ENCODE results near the gene PAMR1. TPM values are rescaled to one million over a fixed set of nuclear protein-coding genes. Genes with fewer than 3 reads are reported as not detected.

Gene PAMR1
- total and polyA plus RNA-seq, 2 of the 8 experiments (the other 6 are each of a cell fraction or from before 2014, with no cell fraction given): 3.0 to 6.9 TPM

GRCh38 chr11:35414311-35414710 is 111.1 kb downstream of the PAMR1 start:
- Histone ChIP-seq H4K20me1 (replicated peaks in 1 of 2; ENCODE audit: control insufficient read depth in 1 of 2, insufficient read depth in 2 of 2, low read length in 2 of 2) (no peaks in the 10 kb centered on the region), H2BK5ac (ENCODE audit: low read depth, low read length) (no peak overlapping the region), H3K9ac (replicated peaks in 1 of 4; ENCODE audit: extremely low read depth in 1 of 4, low read depth in 3 of 4, low read length in 3 of 4) (no peak overlapping the region), H3K56ac (replicated peaks; ENCODE audit: insufficient read length, low read depth, low read length) (no peak overlapping the region), H3K79me1 (ENCODE audit: low read depth, low read length) (no peaks in the 10 kb centered on the region), H2AFZ (ENCODE audit: low read length) (no peak overlapping the region), H3K27me3 (replicated peaks in 1 of 4; ENCODE audit: control insufficient read depth in 3 of 4, extremely low read depth in 1 of 4, insufficient read depth in 3 of 4, low read length in 3 of 4) (peaks cover 16 to 46% (median 35%) of the 10 kb centered on the region in 4 experiments), H3K9me3 (ENCODE audit: insufficient read depth in 2 of 2, low read depth in 1 of 2, low read length in 1 of 2) (no peaks in the 10 kb centered on the region), H3K79me2 (ENCODE audit: control insufficient read depth in 1 of 2, insufficient read depth in 2 of 2, low read length in 2 of 2) (no peaks in the 10 kb centered on the region), H2BK20ac (ENCODE audit: low read length) (no peak overlapping the region), H3K18ac (ENCODE audit: extremely low read depth, low read length) (no peak overlapping the region), H2BK15ac (ENCODE audit: low read length) (no peak overlapping the region), H2BK12ac (ENCODE audit: low read depth, low read length) (no peak overlapping the region), H3K23ac (ENCODE audit: insufficient read length) (no peak overlapping the region), H2BK120ac (replicated peaks; ENCODE audit: low read depth, low read length) (no peak overlapping the region), H3K36me3 (ENCODE audit: control insufficient read depth in 2 of 4, insufficient read depth in 4 of 4, low read length in 3 of 4) (no peaks in the 10 kb centered on the region), H4K91ac (replicated peaks; ENCODE audit: insufficient read length, low read length) (no peak overlapping the region), H4K5ac (ENCODE audit: insufficient read length, low read depth, low read length) (no peak overlapping the region), H3K14ac (ENCODE audit: insufficient read length) (no peak overlapping the region), H3K4me1 (replicated peaks in 1 of 4; ENCODE audit: control insufficient read depth in 3 of 4, insufficient read depth in 4 of 4, low read length in 3 of 4) (peaks cover 0 to 3% (median 0%) of the 10 kb centered on the region in 4 experiments; a peak in 3 of 7 replicates), H3K4me2 (ENCODE audit: insufficient read depth in 1 of 2, low read depth in 2 of 2, low read length in 2 of 2) (no peak overlapping the region), H3K4me3 (ENCODE audit: extremely low read depth in 1 of 4, insufficient read depth in 2 of 4, low read depth in 3 of 4, low read length in 4 of 4) (no peak overlapping the region), H3K27ac (ENCODE audit: low read depth, low read length) (no peak overlapping the region), H2AK5ac (ENCODE audit: low read depth, low read length) (no peak overlapping the region), H3K4ac (replicated peaks; ENCODE audit: insufficient read length, low read depth, low read length) (no peak overlapping the region), H4K8ac (ENCODE audit: extremely low read depth, insufficient read depth, low read length) (no peak overlapping the region), H3K23me2 (ENCODE audit: low read depth, low read length) (peaks cover 10% of the 10 kb centered on the region; the same call in 1 of the 2 replicates)
- CTCF ChIA-PET (ENCODE audit: partially characterized antibody): interaction anchor here (0.8 to 3.6 kb wide), 5 partner anchors 10 to 74 kb away, joined by 3 to 24 read pairs (median 3); no protein-coding TSS in a partner anchor
- TF ChIP-seq CHD1 (IDR thresholded peaks at IDR 0.05; ENCODE audit: low read depth, low read length) (no peak), POU5F1 (IDR thresholded peaks at IDR 0.05; ENCODE audit: low read depth, low read length) (no peak), CEBPB (IDR thresholded peaks at IDR 0.05; ENCODE audit: low read depth, low read length) (no peak), SAP30 (IDR thresholded peaks at IDR 0.05; ENCODE audit: insufficient read depth, insufficient replicate concordance, low read length) (no peak), RXRA (IDR thresholded peaks at IDR 0.05; ENCODE audit: insufficient read depth, low read depth, low read length) (no peak), SRF (IDR thresholded peaks at IDR 0.05; ENCODE audit: low read depth, low read length) (no peak), CHD2 (IDR thresholded peaks at IDR 0.05; ENCODE audit: low read length) (no peak), ASH2L (IDR thresholded peaks at IDR 0.05; ENCODE audit: low read length) (no peak), EZH2 (IDR thresholded peaks at IDR 0.05; ENCODE audit: low read depth, low read length, severe bottlenecking) (no peak), TCF12 (IDR thresholded peaks at IDR 0.05; ENCODE audit: low read depth, low read length) (no peak), KDM1A (IDR thresholded peaks at IDR 0.05; ENCODE audit: borderline replicate concordance, low read length) (no peak)
- no peak for DNase-seq (ENCODE audit: low read depth in 1 of 2, low spot score in 2 of 2)
- POLR2A ChIA-PET (ENCODE audit: partially characterized antibody): no interaction called here
- 83% methylated on average over 6 of the region's 6 CpGs; no CpG with 5 or more reads in 1 of the 2 experiments for WGBS, 2 experiments (ENCODE audit: extremely low coverage in 1 of 2, insufficient coverage in 1 of 2, insufficient read length in 1 of 2, insufficient replicate concordance in 2 of 2, low coverage in 1 of 2, low lambda C conversion rate in 2 of 2, missing lambda C conversion rate in 1 of 2)
- FAIRE-seq: no peak

Data from H1 (cell line).